HG02973 (cell line): Measurements from ENCODE around the gene MAPK12.

Experiments used
- ATAC-seq: cut with Tn5 transposase; IDR thresholded peaks from one replicate; pipeline ENCODE4 v1.9.1; 2021; ENCODE audit warnings: moderate library complexity; ENCODE audit not compliant: unreplicated experiment

The MAPK12 gene

GRCh38 chr22:50261615-50262459, at the start of gene MAPK12:
TSS of gene MAPK12 (minus strand) at chr22:50261683. CDS start at chr22:50261509, 174 bp downstream.
- no peak for ATAC-seq

- ATAC-seq = no peak
Measured at GRCh38 chr22:50310949-50311444, 49.5 kb upstream of the MAPK12 start.

GRCh38 chr22:50310031-50310722, 48.7 kb upstream of the MAPK12 start:
- ATAC-seq = no peak

- no peak for ATAC-seq
Measured at GRCh38 chr22:50309601-50309991, 48.1 kb upstream of the MAPK12 start.

- ATAC-seq = no peak
Measured at GRCh38 chr22:50308986-50309600, 47.6 kb upstream of the MAPK12 start.

GRCh38 chr22:50308597-50308935, 47.1 kb upstream of the MAPK12 start:
- ATAC-seq = no peak

GRCh38 chr22:50307890-50308596, 46.6 kb upstream of the MAPK12 start:
- ATAC-seq = no peak

- ATAC-seq = no peak
Measured at GRCh38 chr22:50306753-50307749, 45.6 kb upstream of the MAPK12 start, which contains the start of gene PLXNB2. TSS of gene PLXNB2 (minus strand) at chr22:50307646. CDS start at chr22:50290584, 17,062 bp downstream.

GRCh38 chr22:50305923-50306566, 44.6 kb upstream of the MAPK12 start:
- ATAC-seq = no peak

- ATAC-seq = no peak
Measured at GRCh38 chr22:50305393-50305922, 44.0 kb upstream of the MAPK12 start.

- no peak for ATAC-seq
Measured at GRCh38 chr22:50304528-50305392, 43.3 kb upstream of the MAPK12 start.

GRCh38 chr22:50303848-50304527, 42.5 kb upstream of the MAPK12 start:
- no peak for ATAC-seq

- no peak for ATAC-seq
Measured at GRCh38 chr22:50303515-50303847, 42.0 kb upstream of the MAPK12 start.

- ATAC-seq = no peak
Measured at GRCh38 chr22:50302564-50302963, 41.1 kb upstream of the MAPK12 start.

- ATAC-seq = no peak
Measured at GRCh38 chr22:50302041-50302541, 40.6 kb upstream of the MAPK12 start.

GRCh38 chr22:50301581-50301991, 40.1 kb upstream of the MAPK12 start:
- ATAC-seq = no peak

- no peak for ATAC-seq
Measured at GRCh38 chr22:50300620-50301257, 39.3 kb upstream of the MAPK12 start.
